H9 (cell line): ENCODE measurements around the gene FARS2. TPM values are rescaled to one million over a fixed set of nuclear protein-coding genes. Genes with fewer than 3 reads are reported as not detected.
A peak's percentile ranks its signal among the peaks of the same experiment; 100 is the strongest.

Experiments used
- DNase-seq: peaks from one replicate; pipeline ENCODE4 v3.0.0-alpha.2; 2017
- H2AFZ ChIP-seq: one replicate; pipeline ENCODE4 v1.6.1; 2013; ENCODE audit warnings: mild to moderate bottlenecking, low read length, control low read depth, moderate library complexity
- H2AK5ac ChIP-seq: 2 replicates; pipeline ENCODE4 v1.6.1; 2013; ENCODE audit warnings: low read length, control low read depth, mixed read lengths; ENCODE audit not compliant: insufficient read length
- H2BK120ac ChIP-seq: one replicate; pipeline ENCODE4 v1.6.1; 2013; ENCODE audit warnings: low read depth, mild to moderate bottlenecking, low read length, control low read depth, inconsistent platforms; ENCODE audit not compliant: poor library complexity, severe bottlenecking
- H2BK12ac ChIP-seq: 2 replicates; pipeline ENCODE4 v1.6.1; 2013; ENCODE audit warnings: low read length, control low read depth, mixed read lengths, low read depth; ENCODE audit not compliant: insufficient read length
- H2BK15ac ChIP-seq: 2 replicates; pipeline ENCODE4 v1.6.1; 2013; ENCODE audit warnings: low read depth, low read length, control low read depth
- H2BK20ac ChIP-seq: one replicate; pipeline ENCODE4 v1.6.1; 2013; ENCODE audit warnings: low read depth, mild to moderate bottlenecking, low read length, control low read depth, inconsistent platforms; ENCODE audit not compliant: poor library complexity, severe bottlenecking
- H2BK5ac ChIP-seq: 2 replicates; pipeline ENCODE4 v1.6.1; 2013; ENCODE audit warnings: low read length, control low read depth, mixed read lengths; ENCODE audit not compliant: insufficient read length
- H3K14ac ChIP-seq: 2 replicates; pipeline ENCODE4 v1.6.1; 2013; ENCODE audit warnings: low read length, control low read depth; ENCODE audit not compliant: insufficient read depth
- H3K18ac ChIP-seq: 2 replicates; pipeline ENCODE4 v1.6.1; 2013; ENCODE audit warnings: low read depth, mild to moderate bottlenecking, mixed read lengths, low read length, control low read depth; ENCODE audit not compliant: insufficient read length
- H3K23ac ChIP-seq: 2 replicates; pipeline ENCODE4 v1.6.1; 2013; ENCODE audit warnings: low read length, control low read depth, mixed read lengths, low read depth; ENCODE audit not compliant: insufficient read length
- H3K23me2 ChIP-seq: 2 replicates; pipeline ENCODE4 v1.6.1; 2013; ENCODE audit warnings: low read depth, mild to moderate bottlenecking, mixed read lengths, low read length, control low read depth; ENCODE audit not compliant: insufficient read length, poor library complexity, severe bottlenecking
- H3K27ac ChIP-seq: 2 replicates; pipeline ENCODE4 v1.5.1; 2013; ENCODE audit warnings: low read length, control low read depth, mixed read lengths, low read depth; ENCODE audit not compliant: insufficient read length
- H3K27me3 ChIP-seq: 2 replicates; pipeline ENCODE4 v1.6.1; 2013; ENCODE audit warnings: low read length, control low read depth, inconsistent platforms; ENCODE audit not compliant: insufficient read depth
- H3K4ac ChIP-seq: 2 replicates; pipeline ENCODE4 v1.6.1; 2013; ENCODE audit warnings: low read depth, mild to moderate bottlenecking, control low read depth, inconsistent platforms, low read length, moderate library complexity
- H3K4me1 ChIP-seq: 2 replicates; pipeline ENCODE4 v1.6.1; 2013; ENCODE audit warnings: low read length, control low read depth, inconsistent platforms; ENCODE audit not compliant: insufficient read depth
- H3K4me2 ChIP-seq: 2 replicates; pipeline ENCODE4 v1.6.1; 2013; ENCODE audit warnings: low read length, control low read depth, mixed read lengths; ENCODE audit not compliant: insufficient read length, insufficient read depth
- H3K56ac ChIP-seq: 2 replicates; pipeline ENCODE4 v1.6.1; 2013; ENCODE audit warnings: low read depth, mild to moderate bottlenecking, mixed read lengths, low read length, control low read depth; ENCODE audit not compliant: insufficient read length
- H3K79me1 ChIP-seq: 2 replicates; pipeline ENCODE4 v1.6.1; 2013; ENCODE audit warnings: low read depth, mild to moderate bottlenecking, moderate library complexity, low read length, control low read depth, inconsistent platforms; ENCODE audit not compliant: insufficient read depth, poor library complexity, severe bottlenecking
- H3K79me2 ChIP-seq: 2 replicates; pipeline ENCODE4 v1.6.1; 2013; ENCODE audit warnings: low read length, control low read depth, inconsistent platforms; ENCODE audit not compliant: insufficient read depth
- H3K9ac ChIP-seq: 2 replicates; pipeline ENCODE4 v1.6.1; 2013; ENCODE audit warnings: low read length, control low read depth, mixed read lengths; ENCODE audit not compliant: insufficient read length; ENCODE audit errors: extremely low read depth
- H3K9me3 ChIP-seq: one replicate; pipeline ENCODE4 v1.6.1; 2013; ENCODE audit warnings: low read depth, low read length, inconsistent platforms; ENCODE audit not compliant: control insufficient read depth
- H3T11ph ChIP-seq: one replicate; pipeline ENCODE4 v1.6.1; 2013; ENCODE audit warnings: mild to moderate bottlenecking, low read length, control low read depth, inconsistent platforms
- H4K20me1 ChIP-seq: one replicate; pipeline ENCODE4 v1.6.1; 2013; ENCODE audit not compliant: control insufficient read depth, insufficient read length, insufficient read depth
- H4K5ac ChIP-seq: 2 replicates; pipeline ENCODE4 v1.6.1; 2013; ENCODE audit warnings: low read depth, mild to moderate bottlenecking, mixed read lengths, low read length, control low read depth; ENCODE audit not compliant: insufficient read length
- H4K8ac ChIP-seq: replicated peaks from 2 replicates; pipeline ENCODE4 v1.6.1; 2013; ENCODE audit warnings: low read length, control low read depth, mixed read lengths, low read depth; ENCODE audit not compliant: insufficient read length
- H4K91ac ChIP-seq: 2 replicates; pipeline ENCODE4 v1.6.1; 2013; ENCODE audit warnings: low read depth, mild to moderate bottlenecking, moderate library complexity, mixed read lengths, low read length, control low read depth; ENCODE audit not compliant: insufficient read length
- H3K27ac Mint-ChIP-seq, 3 experiments: 2 replicates in 2 of 3; 3 replicates in 1 of 3; pipeline ENCODE4 v1.8.0; 2020 to 2021; ENCODE audit warnings: mixed read lengths in 3 of 3, mild to moderate bottlenecking in 1 of 3, moderate library complexity in 1 of 3
- H3K27me3 Mint-ChIP-seq: 2 replicates; pipeline ENCODE4 v1.8.0; 2021; ENCODE audit warnings: low read depth, mild to moderate bottlenecking, moderate library complexity, mixed read lengths
- H3K36me3 Mint-ChIP-seq, 3 experiments: 2 replicates in 2 of 3; 3 replicates in 1 of 3; pipeline ENCODE4 v1.8.0; 2020 to 2021; ENCODE audit warnings: low read depth in 3 of 3, mixed read lengths in 3 of 3; ENCODE audit not compliant: insufficient read depth in 1 of 3
- H3K4me1 Mint-ChIP-seq, 2 experiments: 2 replicates each; pipeline ENCODE4 v1.8.0; 2020; ENCODE audit warnings: mixed read lengths in 2 of 2
- H3K4me3 Mint-ChIP-seq, 2 experiments: 2 replicates in 1 of 2; 3 replicates in 1 of 2; pipeline ENCODE4 v1.8.0; 2020 to 2021; ENCODE audit warnings: mild to moderate bottlenecking in 2 of 2, mixed read lengths in 2 of 2, moderate library complexity in 1 of 2
- H3K9me3 Mint-ChIP-seq, 2 experiments: 2 replicates in 1 of 2; 3 replicates in 1 of 2; pipeline ENCODE4 v1.8.0; 2020; ENCODE audit warnings: mild to moderate bottlenecking in 2 of 2, mixed read lengths in 2 of 2, moderate library complexity in 1 of 2
- CTCF ChIP-seq: fragments of 200-600 bp; sonication (generic); conservative IDR thresholded peaks from 3 replicates; pipeline ENCODE4 v1.8.0; 2021; ENCODE audit warnings: antibody characterized with exemption, mild to moderate bottlenecking
- whole genome bisulfite sequencing: extraction: QIAGEN DNeasy Blood & Tissue Kit; methylation state at CpG from one replicate; pipeline ENCODE4 v1.1.7; 2013; ENCODE audit warnings: missing lambda C conversion rate, low lambda C conversion rate, mixed read lengths; ENCODE audit not compliant: insufficient read length; ENCODE audit errors: extremely low coverage; 5-methylcytosine and 5-hydroxymethylcytosine counted together
- total RNA-seq: library from RNA; stranded (reverse); gene quantifications from 2 replicates; pipeline ENCODE4 v1.2.1, GENCODE V29; 2021

Gene FARS2
- total RNA-seq, 1 experiment from 2014 or later = 8.5 TPM

GRCh38 chr6:5723841-5724691 is 462.8 kb downstream of the FARS2 start:
- H3K79me1 ChIP-seq = no peaks in the 10 kb centered on the region
- no peak overlapping the region for H4K91ac ChIP-seq
- no peaks in the 10 kb centered on the region for H3K9me3 ChIP-seq
- peaks cover 2% of the 10 kb centered on the region for H3K27me3 Mint-ChIP-seq
- H2BK5ac ChIP-seq = no peak overlapping the region
- no peak overlapping the region for H3K27ac ChIP-seq
- H3K4ac ChIP-seq = no peak overlapping the region
- no peak overlapping the region for H3K14ac ChIP-seq
- no peaks in the 10 kb centered on the region for H3K9me3 Mint-ChIP-seq
- no peaks in the 10 kb centered on the region for H3K79me2 ChIP-seq
- no peak for TF ChIP-seq CTCF
- H2AFZ ChIP-seq = no peak overlapping the region
- no peaks in the 10 kb centered on the region for H3K27me3 ChIP-seq
- H3K23me2 ChIP-seq = no peaks in the 10 kb centered on the region
- H3K56ac ChIP-seq = no peak overlapping the region
- H2BK120ac ChIP-seq = no peak overlapping the region
- peak overlapping the region in 1 of 3 experiments; percentile 52; a peak in 2 of 7 replicates for H3K27ac Mint-ChIP-seq
- H3K4me3 Mint-ChIP-seq = no peak overlapping the region; a peak in 1 of 5 replicates
- no peak overlapping the region for H3K18ac ChIP-seq
- no peak overlapping the region for H3T11ph ChIP-seq
- no peak overlapping the region for H2BK12ac ChIP-seq
- no peak overlapping the region for H2BK15ac ChIP-seq
- H2BK20ac ChIP-seq = no peak overlapping the region
- no peak overlapping the region for H3K9ac ChIP-seq
- no CpG with 5 or more reads among the region's 21 CpGs for WGBS
- no peak for DNase-seq
- H4K20me1 ChIP-seq = no peaks in the 10 kb centered on the region
- H3K36me3 Mint-ChIP-seq = no peaks in the 10 kb centered on the region
- peaks cover 4% of the 10 kb centered on the region; the same call in 1 of the 2 replicates for H3K4me1 ChIP-seq
- H3K4me1 Mint-ChIP-seq = peaks cover 33 to 41% of the 10 kb centered on the region in 2 experiments
- no peak overlapping the region for H2AK5ac ChIP-seq
- H4K5ac ChIP-seq = no peak overlapping the region
- no peak overlapping the region for H4K8ac ChIP-seq
- no peak overlapping the region for H3K4me2 ChIP-seq
- H3K23ac ChIP-seq = no peak overlapping the region
